ENCODE measurements around the gene MERTK. TPM values are rescaled to one million over a fixed set of nuclear protein-coding genes. Genes with fewer than 3 reads are reported as not detected.

Gene MERTK
- total RNA-seq, 1 experiment from 2014 or later = 2.5 TPM

- TF ChIP-seq EZH2 (IDR thresholded peaks at IDR 0.05; ENCODE audit: low read length, unreplicated experiment) (no peak), CTCF (conservative IDR thresholded peaks at IDR 0.05; ENCODE audit: low read depth, low read length) (no peak), EZH2phosphoT487 (IDR thresholded peaks at IDR 0.05; ENCODE audit: borderline replicate concordance, low read length) (no peak)
- no peaks in the 10 kb centered on the region for H3K79me2 ChIP-seq (ENCODE audit: low read length)
These were observed 5.1 kb downstream of the MERTK start for GRCh38 chr2:111903516-111903915.

GRCh38 chr2:111903930-111904439 lies 5.6 kb downstream of the MERTK start:
- H3F3A ChIP-seq (ENCODE audit: low read length, unreplicated experiment) = no peaks in the 10 kb centered on the region
- H3K9me3 ChIP-seq (ENCODE audit: low read length) = no peaks in the 10 kb centered on the region
- BruUV-seq (replicated peaks) = no TSS peak
- no peaks in the 10 kb centered on the region for H3K36me3 ChIP-seq (ENCODE audit: low read depth, low read length)
- no peaks in the 10 kb centered on the region for H3K79me2 ChIP-seq (ENCODE audit: low read length)
- ATAC-seq (no peak), DNase-seq (no peak)
- TF ChIP-seq EZH2phosphoT487 (IDR thresholded peaks at IDR 0.05; ENCODE audit: borderline replicate concordance, low read length) = no peak
- TF ChIP-seq CTCF (conservative IDR thresholded peaks at IDR 0.05; ENCODE audit: low read depth, low read length) = no peak
- no peak for TF ChIP-seq EZH2 (IDR thresholded peaks at IDR 0.05; ENCODE audit: low read length, unreplicated experiment)
- H4K20me1 ChIP-seq (ENCODE audit: low read length) = no peaks in the 10 kb centered on the region
- no peak overlapping the region for H3K9ac ChIP-seq (ENCODE audit: low read length)
- ChIA-PET CTCF (interaction anchor here (0.5 kb wide), 1 partner anchor 144 kb away, joined by 3 read pairs; no protein-coding TSS in a partner anchor), POLR2A (ENCODE audit: unreplicated experiment) (no interaction called here)
- peaks cover 4% of the 10 kb centered on the region; the same call in 1 of the 2 replicates for H3K27me3 ChIP-seq (ENCODE audit: low read length)
- H3K4me1 ChIP-seq (ENCODE audit: insufficient read depth, low read length) = peaks cover 9% of the 10 kb centered on the region
- no peak overlapping the region for H3K4me3 ChIP-seq (ENCODE audit: low read length)
- H2AFZ ChIP-seq (ENCODE audit: low read length) = no peak overlapping the region
- no peaks in the 10 kb centered on the region for H3K9me2 ChIP-seq (replicated peaks; ENCODE audit: low read length)
- H3K4me2 ChIP-seq (ENCODE audit: low read length) = no peak overlapping the region
- intact Hi-C loops (cut with micrococcal nuclease) = loop anchor here (10.0 kb wide), 1 partner anchor 71 kb away; no protein-coding TSS in a partner anchor
- H3K27ac ChIP-seq (ENCODE audit: low read length) = no peak overlapping the region

More at GRCh38 chr2:111903516-111903915, 5.1 kb downstream of the MERTK start:
- BruUV-seq (replicated peaks) = no TSS peak
- no peak overlapping the region for H3K4me3 ChIP-seq (ENCODE audit: low read length)
- H3K4me1 ChIP-seq (ENCODE audit: insufficient read depth, low read length) = peaks cover 13% of the 10 kb centered on the region
- intact Hi-C loops (cut with micrococcal nuclease) = loop anchor here (10.0 kb wide), 1 partner anchor 71 kb away; no protein-coding TSS in a partner anchor
- no peak overlapping the region for H2AFZ ChIP-seq (ENCODE audit: low read length)
- no peak for DNase-seq
- no peaks in the 10 kb centered on the region for H4K20me1 ChIP-seq (ENCODE audit: low read length)
- peaks cover 5% of the 10 kb centered on the region; the same call in 1 of the 2 replicates for H3K27me3 ChIP-seq (ENCODE audit: low read length)
- H3K9me3 ChIP-seq (ENCODE audit: low read length) = no peaks in the 10 kb centered on the region
- H3K27ac ChIP-seq (ENCODE audit: low read length) = no peak overlapping the region
- POLR2A ChIA-PET (ENCODE audit: unreplicated experiment) = no interaction called here
- no peak for ATAC-seq
- no peaks in the 10 kb centered on the region for H3F3A ChIP-seq (ENCODE audit: low read length, unreplicated experiment)
- H3K36me3 ChIP-seq (ENCODE audit: low read depth, low read length) = no peaks in the 10 kb centered on the region
- CTCF ChIA-PET = interaction anchor here (0.5 kb wide), 1 partner anchor 144 kb away, joined by 3 read pairs; no protein-coding TSS in a partner anchor
- no peak overlapping the region for H3K9ac ChIP-seq (ENCODE audit: low read length)
- H3K4me2 ChIP-seq (ENCODE audit: low read length) = no peak overlapping the region
- H3K9me2 ChIP-seq (replicated peaks; ENCODE audit: low read length) = no peaks in the 10 kb centered on the region

GRCh38 chr2:111904726-111905474 lies 6.5 kb downstream of the MERTK start:
- intact Hi-C loops (cut with micrococcal nuclease) = loop anchor here (10.0 kb wide), 1 partner anchor 70 kb away; no protein-coding TSS in a partner anchor
- H3K79me2 ChIP-seq (ENCODE audit: low read length) = no peaks in the 10 kb centered on the region
- no TSS peak for BruUV-seq (replicated peaks)

More at GRCh38 chr2:111904726-111905474, 6.5 kb downstream of the MERTK start:
- H3K4me3 ChIP-seq (ENCODE audit: low read length) = no peak overlapping the region
- H3K9me2 ChIP-seq (replicated peaks; ENCODE audit: low read length) = no peaks in the 10 kb centered on the region
- CTCF ChIA-PET = no interaction called here
- no peaks in the 10 kb centered on the region for H3K36me3 ChIP-seq (ENCODE audit: low read depth, low read length)
- H3K9ac ChIP-seq (ENCODE audit: low read length) = no peak overlapping the region
- H4K20me1 ChIP-seq (ENCODE audit: low read length) = no peaks in the 10 kb centered on the region
- DNase-seq (no peak), ATAC-seq (no peak)
- no peaks in the 10 kb centered on the region for H3F3A ChIP-seq (ENCODE audit: low read length, unreplicated experiment)
- H3K27ac ChIP-seq (ENCODE audit: low read length) = no peak overlapping the region
- H3K27me3 ChIP-seq (ENCODE audit: low read length) = no peaks in the 10 kb centered on the region
- no peaks in the 10 kb centered on the region for H3K9me3 ChIP-seq (ENCODE audit: low read length)
- no peak overlapping the region for H3K4me2 ChIP-seq (ENCODE audit: low read length)
- TF ChIP-seq EZH2phosphoT487 (IDR thresholded peaks at IDR 0.05; ENCODE audit: borderline replicate concordance, low read length) (no peak), CTCF (conservative IDR thresholded peaks at IDR 0.05; ENCODE audit: low read depth, low read length) (no peak), EZH2 (IDR thresholded peaks at IDR 0.05; ENCODE audit: low read length, unreplicated experiment) (no peak)
- peaks cover 7% of the 10 kb centered on the region for H3K4me1 ChIP-seq (ENCODE audit: insufficient read depth, low read length)
- POLR2A ChIA-PET (ENCODE audit: unreplicated experiment) = no interaction called here
- no peak overlapping the region for H2AFZ ChIP-seq (ENCODE audit: low read length)
